ENCODE data around the gene EEFSEC. TPM values are rescaled to one million over a fixed set of nuclear protein-coding genes. Genes with fewer than 3 reads are reported as not detected.

The EEFSEC gene
- polyA plus RNA-seq, 1 donor from 2014 or later, result 4.6 TPM

DNA sequence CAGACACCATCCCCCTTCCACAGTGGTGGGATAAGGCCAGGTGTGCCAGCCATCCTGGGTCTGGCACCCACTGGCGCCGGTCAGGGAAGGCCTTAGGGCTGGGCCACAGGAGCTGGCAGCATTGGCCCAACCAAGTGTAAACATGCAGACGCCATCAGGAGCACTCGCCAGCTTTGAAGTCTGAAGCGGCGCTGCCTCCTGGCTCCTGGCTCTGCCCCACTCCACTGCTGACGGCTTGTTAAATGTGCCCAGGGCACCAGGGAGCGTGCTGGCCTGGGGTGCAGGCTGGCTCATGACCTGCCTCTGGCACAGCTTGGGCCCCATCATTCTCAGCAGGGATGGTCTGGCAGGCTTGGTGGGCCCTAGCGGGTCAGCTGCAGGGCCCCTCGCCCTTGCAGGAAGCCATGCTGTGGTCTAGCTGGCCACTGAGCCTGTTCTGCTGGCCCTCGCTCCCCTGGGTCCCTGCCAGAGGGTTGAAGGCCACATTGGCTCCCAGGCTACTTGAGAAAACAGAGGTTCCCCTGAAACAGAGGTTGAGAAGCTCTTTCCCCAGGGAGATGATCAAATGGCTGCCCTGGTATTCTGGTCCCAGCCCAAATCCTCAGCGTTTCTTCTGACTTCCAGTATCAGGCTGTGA, 196.8 kb downstream of the EEFSEC start:
- H3K27me3 ChIP-seq (ENCODE audit: insufficient read depth, low read depth, low read length), result no peaks in the 10 kb centered on the region
- no peaks in the 10 kb centered on the region for H4K20me1 ChIP-seq (ENCODE audit: insufficient read depth)
- no peaks in the 10 kb centered on the region for H3K79me2 ChIP-seq (replicated peaks; ENCODE audit: insufficient read depth, low read length)
- H3K9ac ChIP-seq (ENCODE audit: low read length), result no peak overlapping the region
- no peaks in the 10 kb centered on the region for H3K9me2 ChIP-seq (ENCODE audit: insufficient read depth, low read length)
- H3K4me2 ChIP-seq (ENCODE audit: low read length), result no peak overlapping the region
- no peaks in the 10 kb centered on the region for H3K36me3 ChIP-seq (ENCODE audit: insufficient read depth, low read length)
- TF ChIP-seq TAF1 (IDR thresholded peaks at IDR 0.05; ENCODE audit: low read depth), result no peak
- no peak overlapping the region for H3K27ac ChIP-seq (ENCODE audit: low read length)
- no peak overlapping the region for H2AFZ ChIP-seq (ENCODE audit: low read depth, low read length)
- no peaks in the 10 kb centered on the region for H3F3A ChIP-seq (ENCODE audit: insufficient read depth, low read length, poor library complexity, severe bottlenecking)
- H3K4me3 ChIP-seq (ENCODE audit: low read length), result no peak overlapping the region
- H3K9me3 ChIP-seq (ENCODE audit: low read length), result no peaks in the 10 kb centered on the region

DNA sequence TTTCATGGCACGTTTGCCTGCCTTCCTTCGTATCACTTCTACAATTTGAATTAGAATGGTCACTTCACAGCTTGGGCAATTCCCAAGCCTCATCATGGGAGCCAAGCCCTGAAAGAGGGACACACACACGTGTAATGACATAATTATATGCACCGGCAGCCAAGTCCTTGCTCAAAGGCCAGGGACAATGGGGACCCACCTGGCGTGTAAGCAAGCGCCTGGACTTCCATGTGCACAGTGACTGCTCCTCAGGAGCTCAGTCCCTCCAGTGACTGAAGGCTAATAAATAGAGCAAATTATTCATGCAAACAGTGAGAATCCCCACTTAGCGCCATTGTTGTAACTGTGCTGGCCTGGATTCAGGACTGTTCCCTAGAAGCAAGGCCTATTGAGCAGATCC, 198.3 kb downstream of the EEFSEC start:
- H3K36me3 ChIP-seq (ENCODE audit: insufficient read depth, low read length), result no peaks in the 10 kb centered on the region
- H2AFZ ChIP-seq (ENCODE audit: low read depth, low read length), result no peak overlapping the region
- no peak overlapping the region for H3K4me2 ChIP-seq (ENCODE audit: low read length)
- H3K9me3 ChIP-seq (ENCODE audit: low read length), result no peaks in the 10 kb centered on the region
- no peaks in the 10 kb centered on the region for H3K9me2 ChIP-seq (ENCODE audit: insufficient read depth, low read length)
- no peak overlapping the region for H3K9ac ChIP-seq (ENCODE audit: low read length)
- no peaks in the 10 kb centered on the region for H3F3A ChIP-seq (ENCODE audit: insufficient read depth, low read length, poor library complexity, severe bottlenecking)
- H3K4me3 ChIP-seq (ENCODE audit: low read length), result no peak overlapping the region
- no peaks in the 10 kb centered on the region for H3K79me2 ChIP-seq (replicated peaks; ENCODE audit: insufficient read depth, low read length)
- no peak overlapping the region for H3K27ac ChIP-seq (ENCODE audit: low read length)
- no peaks in the 10 kb centered on the region for H3K27me3 ChIP-seq (ENCODE audit: insufficient read depth, low read depth, low read length)
- H4K20me1 ChIP-seq (ENCODE audit: insufficient read depth), result no peaks in the 10 kb centered on the region
- no peak for TF ChIP-seq POLR2AphosphoS5 (IDR thresholded peaks at IDR 0.05)
- TF ChIP-seq, protein P1, sequence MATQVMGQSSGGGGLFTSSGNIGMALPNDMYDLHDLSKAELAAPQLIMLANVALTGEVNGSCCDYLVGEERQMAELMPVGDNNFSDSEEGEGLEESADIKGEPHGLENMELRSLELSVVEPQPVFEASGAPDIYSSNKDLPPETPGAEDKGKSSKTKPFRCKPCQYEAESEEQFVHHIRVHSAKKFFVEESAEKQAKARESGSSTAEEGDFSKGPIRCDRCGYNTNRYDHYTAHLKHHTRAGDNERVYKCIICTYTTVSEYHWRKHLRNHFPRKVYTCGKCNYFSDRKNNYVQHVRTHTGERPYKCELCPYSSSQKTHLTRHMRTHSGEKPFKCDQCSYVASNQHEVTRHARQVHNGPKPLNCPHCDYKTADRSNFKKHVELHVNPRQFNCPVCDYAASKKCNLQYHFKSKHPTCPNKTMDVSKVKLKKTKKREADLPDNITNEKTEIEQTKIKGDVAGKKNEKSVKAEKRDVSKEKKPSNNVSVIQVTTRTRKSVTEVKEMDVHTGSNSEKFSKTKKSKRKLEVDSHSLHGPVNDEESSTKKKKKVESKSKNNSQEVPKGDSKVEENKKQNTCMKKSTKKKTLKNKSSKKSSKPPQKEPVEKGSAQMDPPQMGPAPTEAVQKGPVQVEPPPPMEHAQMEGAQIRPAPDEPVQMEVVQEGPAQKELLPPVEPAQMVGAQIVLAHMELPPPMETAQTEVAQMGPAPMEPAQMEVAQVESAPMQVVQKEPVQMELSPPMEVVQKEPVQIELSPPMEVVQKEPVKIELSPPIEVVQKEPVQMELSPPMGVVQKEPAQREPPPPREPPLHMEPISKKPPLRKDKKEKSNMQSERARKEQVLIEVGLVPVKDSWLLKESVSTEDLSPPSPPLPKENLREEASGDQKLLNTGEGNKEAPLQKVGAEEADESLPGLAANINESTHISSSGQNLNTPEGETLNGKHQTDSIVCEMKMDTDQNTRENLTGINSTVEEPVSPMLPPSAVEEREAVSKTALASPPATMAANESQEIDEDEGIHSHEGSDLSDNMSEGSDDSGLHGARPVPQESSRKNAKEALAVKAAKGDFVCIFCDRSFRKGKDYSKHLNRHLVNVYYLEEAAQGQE (IDR thresholded peaks at IDR 0.05; ENCODE audit: borderline replicate concordance), result no peak
- no peak for TF ChIP-seq EP300 (conservative IDR thresholded peaks at IDR 0.05; ENCODE audit: poor library complexity, severe bottlenecking)
- no peak for TF ChIP-seq TAF1 (IDR thresholded peaks at IDR 0.05; ENCODE audit: low read depth)
- no peak for TF ChIP-seq SMC3 (conservative IDR thresholded peaks at IDR 0.05; ENCODE audit: poor library complexity)
- TF ChIP-seq RAD21 (conservative IDR thresholded peaks at IDR 0.05), result no peak
- TF ChIP-seq, protein P2, sequence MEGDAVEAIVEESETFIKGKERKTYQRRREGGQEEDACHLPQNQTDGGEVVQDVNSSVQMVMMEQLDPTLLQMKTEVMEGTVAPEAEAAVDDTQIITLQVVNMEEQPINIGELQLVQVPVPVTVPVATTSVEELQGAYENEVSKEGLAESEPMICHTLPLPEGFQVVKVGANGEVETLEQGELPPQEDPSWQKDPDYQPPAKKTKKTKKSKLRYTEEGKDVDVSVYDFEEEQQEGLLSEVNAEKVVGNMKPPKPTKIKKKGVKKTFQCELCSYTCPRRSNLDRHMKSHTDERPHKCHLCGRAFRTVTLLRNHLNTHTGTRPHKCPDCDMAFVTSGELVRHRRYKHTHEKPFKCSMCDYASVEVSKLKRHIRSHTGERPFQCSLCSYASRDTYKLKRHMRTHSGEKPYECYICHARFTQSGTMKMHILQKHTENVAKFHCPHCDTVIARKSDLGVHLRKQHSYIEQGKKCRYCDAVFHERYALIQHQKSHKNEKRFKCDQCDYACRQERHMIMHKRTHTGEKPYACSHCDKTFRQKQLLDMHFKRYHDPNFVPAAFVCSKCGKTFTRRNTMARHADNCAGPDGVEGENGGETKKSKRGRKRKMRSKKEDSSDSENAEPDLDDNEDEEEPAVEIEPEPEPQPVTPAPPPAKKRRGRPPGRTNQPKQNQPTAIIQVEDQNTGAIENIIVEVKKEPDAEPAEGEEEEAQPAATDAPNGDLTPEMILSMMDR (IDR thresholded peaks at IDR 0.05; ENCODE audit: poor library complexity, severe bottlenecking), result no peak
- TF ChIP-seq EZH2 (IDR thresholded peaks at IDR 0.05; ENCODE audit: borderline replicate concordance, insufficient read depth, low read length, poor library complexity, severe bottlenecking), result no peak
- TF ChIP-seq MXI1 (conservative IDR thresholded peaks at IDR 0.05; ENCODE audit: poor library complexity, severe bottlenecking), result no peak

Measured in neural cell (in vitro differentiated cells).